Calu3 (cell line): ENCODE data around the gene CCDC3. TPM values are rescaled to one million over a fixed set of nuclear protein-coding genes. Genes with fewer than 3 reads are reported as not detected.

Source experiments
- BruUV-seq: library from RNA; stranded (reverse); fragments of 400-500 nt; replicated peaks from 2 replicates; lab custom pipeline; 2021; lab: Mats Ljungman, UMichigan
- CTCF ChIA-PET: fragments of 300-600 bp; sonication (Branson Sonifier 250); formaldehyde crosslinking; loops from one replicate; lab custom pipeline; 2022; ENCODE audit warnings: antibody characterized with exemption; lab: Charles Lee
- DNase-seq: peaks from one replicate; pipeline ENCODE4 v3.0.0; 2022
- H3K27ac Mint-ChIP-seq: one replicate; pipeline ENCODE4 v1.8.0; 2022; ENCODE audit warnings: mixed read lengths; ENCODE audit not compliant: unreplicated experiment
- H3K27me3 Mint-ChIP-seq: one replicate; pipeline ENCODE4 v1.8.0; 2022; ENCODE audit warnings: mixed read lengths; ENCODE audit not compliant: unreplicated experiment
- H3K36me3 Mint-ChIP-seq: one replicate; pipeline ENCODE4 v1.8.0; 2022; ENCODE audit warnings: mild to moderate bottlenecking, moderate library complexity, mixed read lengths; ENCODE audit not compliant: insufficient read depth, unreplicated experiment
- H3K4me1 Mint-ChIP-seq: one replicate; pipeline ENCODE4 v1.8.0; 2022; ENCODE audit warnings: mild to moderate bottlenecking, low read depth, mixed read lengths; ENCODE audit not compliant: unreplicated experiment
- H3K4me3 Mint-ChIP-seq: one replicate; pipeline ENCODE4 v1.8.0; 2022; ENCODE audit warnings: mild to moderate bottlenecking, low read depth, moderate library complexity, mixed read lengths; ENCODE audit not compliant: unreplicated experiment
- H3K9me3 Mint-ChIP-seq: one replicate; pipeline ENCODE4 v1.8.0; 2022; ENCODE audit warnings: low read depth, mixed read lengths; ENCODE audit not compliant: unreplicated experiment
- CTCF ChIP-seq: fragments of 200-600 bp; IDR thresholded peaks from one replicate; pipeline ENCODE4 v1.8.0; 2022; ENCODE audit warnings: antibody characterized with exemption; ENCODE audit not compliant: unreplicated experiment
- intact Hi-C: fragments of 100-400 bp; cut with micrococcal nuclease; formaldehyde crosslinking; loops from one replicate; pipeline ENCODE4 v1.10.0; 2022; ENCODE audit not compliant: unreplicated experiment
- total RNA-seq: library from RNA; stranded (reverse); gene quantifications from 2 replicates; pipeline ENCODE4 v1.2.3, GENCODE V29; 2022

CCDC3 gene
- total RNA-seq, 1 experiment from 2014 or later, result not detected

GRCh38 chr10:12960334-12960898 lies 41.1 kb downstream of the CCDC3 start:
- H3K27ac Mint-ChIP-seq, result no peak overlapping the region
- peaks cover 82% of the 10 kb centered on the region for H3K27me3 Mint-ChIP-seq
- no TSS peak for BruUV-seq
- no peak overlapping the region for H3K4me3 Mint-ChIP-seq
- no peak for DNase-seq
- H3K36me3 Mint-ChIP-seq, result no peaks in the 10 kb centered on the region
- TF ChIP-seq CTCF, result no peak
- H3K4me1 Mint-ChIP-seq, result no peaks in the 10 kb centered on the region
- CTCF ChIA-PET, result no interaction called here
- intact Hi-C loops, result no loop called here
- no peaks in the 10 kb centered on the region for H3K9me3 Mint-ChIP-seq

- intact Hi-C loops, result no loop called here
- Mint-ChIP-seq H3K27me3 (peaks cover 75% of the 10 kb centered on the region), H3K9me3 (no peaks in the 10 kb centered on the region), H3K27ac (no peak overlapping the region), H3K36me3 (no peaks in the 10 kb centered on the region), H3K4me3 (no peak overlapping the region), H3K4me1 (no peaks in the 10 kb centered on the region)
- no peak for DNase-seq
- no peak for TF ChIP-seq CTCF
- CTCF ChIA-PET, result no interaction called here
- no TSS peak for BruUV-seq
Observed at GRCh38 chr10:12958546-12959110, 42.9 kb downstream of the CCDC3 start.

GRCh38 chr10:12957081-12957480 lies 44.4 kb downstream of the CCDC3 start:
- peaks cover 78% of the 10 kb centered on the region for H3K27me3 Mint-ChIP-seq
- intact Hi-C loops, result no loop called here
- no peak overlapping the region for H3K4me3 Mint-ChIP-seq
- no TSS peak for BruUV-seq
- no peak overlapping the region for H3K27ac Mint-ChIP-seq
- H3K4me1 Mint-ChIP-seq, result no peaks in the 10 kb centered on the region
- H3K36me3 Mint-ChIP-seq, result no peaks in the 10 kb centered on the region
- H3K9me3 Mint-ChIP-seq, result no peaks in the 10 kb centered on the region
- DNase-seq, result no peak
- CTCF ChIA-PET, result no interaction called here
- no peak for TF ChIP-seq CTCF

GRCh38 chr10:12954866-12955265 lies 46.6 kb downstream of the CCDC3 start:
- Mint-ChIP-seq H3K27ac (no peak overlapping the region), H3K4me3 (no peak overlapping the region), H3K36me3 (no peaks in the 10 kb centered on the region), H3K9me3 (no peaks in the 10 kb centered on the region), H3K4me1 (no peaks in the 10 kb centered on the region), H3K27me3 (peaks cover 78% of the 10 kb centered on the region)
- intact Hi-C loops, result no loop called here
- no peak for DNase-seq
- TF ChIP-seq CTCF, result no peak
- no TSS peak for BruUV-seq
- CTCF ChIA-PET, result no interaction called here
